Stimulated activated CD8-positive, alpha-beta memory T cell treated with anti-CD3 and anti-CD28 coated beads, Interleukin-4, amount 100 ng/mL, for 24 hours (primary cell): ENCODE data around the gene SAMD9.
"Not testable (repeated sequence)": the region's sequence is repeated elsewhere in the genome, so short reads cannot be mapped to it uniquely, and the experiment has no call there.

Experiments
- DNase-seq: peaks from one replicate; pipeline ENCODE4 v3.0.0-alpha.2; 2020; ENCODE audit warnings: low read depth

SAMD9 gene

GRCh38 chr7:93120592-93121549, 3.1 kb upstream of the SAMD9 start:
- DNase-seq = no peak

GRCh38 chr7:93119191-93119905, 1.6 kb upstream of the SAMD9 start:
- no peak for DNase-seq

- DNase-seq = no peak
These were observed 452 bp downstream of the SAMD9 start for GRCh38 chr7:93117327-93117726.

- no peak for DNase-seq
These were observed 2.0 kb downstream of the SAMD9 start for GRCh38 chr7:93115796-93116195.

GRCh38 chr7:93108003-93108402, 9.8 kb downstream of the SAMD9 start:
- no peak for DNase-seq

- DNase-seq = no peak
These were observed 20.4 kb downstream of the SAMD9 start for GRCh38 chr7:93097388-93097787.

- no peak for DNase-seq
These were observed 24.9 kb downstream of the SAMD9 start for GRCh38 chr7:93092757-93093370.

- not testable (repeated sequence) for DNase-seq
These were observed 44.4 kb downstream of the SAMD9 start for GRCh38 chr7:93073357-93073756.

- DNase-seq = no peak
These were observed 55.2 kb downstream of the SAMD9 start for GRCh38 chr7:93062599-93062998.

GRCh38 chr7:93060865-93061264, 56.9 kb downstream of the SAMD9 start:
- DNase-seq = no peak

GRCh38 chr7:93060025-93060424, 57.8 kb downstream of the SAMD9 start:
- DNase-seq = no peak

GRCh38 chr7:93056621-93057020, 61.2 kb downstream of the SAMD9 start:
- DNase-seq = not testable (repeated sequence)

- DNase-seq = no peak
These were observed 62.2 kb downstream of the SAMD9 start for GRCh38 chr7:93055543-93056107.

- DNase-seq = no peak
These were observed 62.8 kb downstream of the SAMD9 start for GRCh38 chr7:93054975-93055374.

- no peak for DNase-seq
These were observed 63.5 kb downstream of the SAMD9 start for GRCh38 chr7:93053949-93054943.

- DNase-seq = no peak
These were observed 64.4 kb downstream of the SAMD9 start for GRCh38 chr7:93053209-93053948.

- DNase-seq = no peak
These were observed 66.1 kb downstream of the SAMD9 start for GRCh38 chr7:93051660-93052059.
